ENCODE measurements around the gene REV3L. TPM values are rescaled to one million over a fixed set of nuclear protein-coding genes. Genes with fewer than 3 reads are reported as not detected.

Gene REV3L
- total and polyA plus RNA-seq, 2 of the 8 experiments (the other 6 are each of a cell fraction or from before 2014, with no cell fraction given), result 2.1 to 6.6 TPM

GRCh38 chr6:111411046-111411445 is 72.0 kb downstream of the REV3L start:
- FAIRE-seq, result no peak
- Histone ChIP-seq H3K9me3 (ENCODE audit: insufficient read depth in 2 of 2, low read depth in 1 of 2, low read length in 1 of 2) (no peaks in the 10 kb centered on the region), H3K56ac (replicated peaks; ENCODE audit: insufficient read length, low read depth, low read length) (no peak overlapping the region), H3K27me3 (replicated peaks in 1 of 4; ENCODE audit: control insufficient read depth in 3 of 4, extremely low read depth in 1 of 4, insufficient read depth in 3 of 4, low read length in 3 of 4) (no peaks in the 10 kb centered on the region), H3K27ac (ENCODE audit: low read depth, low read length) (no peak overlapping the region), H2BK20ac (ENCODE audit: low read length) (no peak overlapping the region), H3K14ac (ENCODE audit: insufficient read length) (no peak overlapping the region), H4K20me1 (replicated peaks in 1 of 2; ENCODE audit: control insufficient read depth in 1 of 2, insufficient read depth in 2 of 2, low read length in 2 of 2) (peaks cover 0 to 3% of the 10 kb centered on the region in 2 experiments), H4K8ac (ENCODE audit: extremely low read depth, insufficient read depth, low read length) (no peak overlapping the region), H3K9ac (replicated peaks in 1 of 4; ENCODE audit: extremely low read depth in 1 of 4, low read depth in 3 of 4, low read length in 3 of 4) (no peak overlapping the region), H4K5ac (ENCODE audit: insufficient read length, low read depth, low read length) (no peak overlapping the region), H3K23ac (ENCODE audit: insufficient read length) (no peak overlapping the region), H3K4me1 (replicated peaks in 1 of 4; ENCODE audit: control insufficient read depth in 3 of 4, insufficient read depth in 4 of 4, low read length in 3 of 4) (no peaks in the 10 kb centered on the region), H3K36me3 (ENCODE audit: control insufficient read depth in 2 of 4, insufficient read depth in 4 of 4, low read length in 3 of 4) (no peaks in the 10 kb centered on the region), H4K91ac (replicated peaks; ENCODE audit: insufficient read length, low read length) (no peak overlapping the region), H2AFZ (ENCODE audit: low read length) (no peak overlapping the region), H2BK15ac (ENCODE audit: low read length) (no peak overlapping the region), H3K4me2 (ENCODE audit: insufficient read depth in 1 of 2, low read depth in 2 of 2, low read length in 2 of 2) (no peak overlapping the region), H2BK12ac (ENCODE audit: low read depth, low read length) (no peak overlapping the region), H3K79me1 (ENCODE audit: low read depth, low read length) (no peaks in the 10 kb centered on the region), H3K79me2 (ENCODE audit: control insufficient read depth in 1 of 2, insufficient read depth in 2 of 2, low read length in 2 of 2) (no peaks in the 10 kb centered on the region), H3K4ac (replicated peaks; ENCODE audit: insufficient read length, low read depth, low read length) (no peak overlapping the region), H3K23me2 (ENCODE audit: low read depth, low read length) (no peaks in the 10 kb centered on the region; the same call in 1 of the 2 replicates), H3K18ac (ENCODE audit: extremely low read depth, low read length) (no peak overlapping the region), H2BK120ac (replicated peaks; ENCODE audit: low read depth, low read length) (no peak overlapping the region), H2BK5ac (ENCODE audit: low read depth, low read length) (no peak overlapping the region), H3K4me3 (ENCODE audit: extremely low read depth in 1 of 4, insufficient read depth in 2 of 4, low read depth in 3 of 4, low read length in 4 of 4) (no peak overlapping the region), H2AK5ac (ENCODE audit: low read depth, low read length) (no peak overlapping the region)
- CTCF ChIA-PET (ENCODE audit: partially characterized antibody), result interaction anchor here (0.9 kb wide), 1 partner anchor 333 kb away, joined by 3 read pairs; no protein-coding TSS in a partner anchor
- 89% methylated on average over 4 of the region's 4 CpGs; no CpG with 5 or more reads in 1 of the 2 experiments for WGBS, 2 experiments (ENCODE audit: extremely low coverage in 1 of 2, insufficient coverage in 1 of 2, insufficient read length in 1 of 2, insufficient replicate concordance in 2 of 2, low coverage in 1 of 2, low lambda C conversion rate in 2 of 2, missing lambda C conversion rate in 1 of 2)
- POLR2A ChIA-PET (ENCODE audit: partially characterized antibody), result interaction anchor here (0.8 kb wide), 1 partner anchor 8 kb away, joined by 3 read pairs; no protein-coding TSS in a partner anchor
- TF ChIP-seq RXRA (IDR thresholded peaks at IDR 0.05; ENCODE audit: insufficient read depth, low read depth, low read length), result no peak
- TF ChIP-seq RFX5 (IDR thresholded peaks at IDR 0.05; ENCODE audit: borderline replicate concordance, low read depth, low read length), result no peak
- no peak for TF ChIP-seq ATF2 (IDR thresholded peaks at IDR 0.05; ENCODE audit: low read length)
- no peak for TF ChIP-seq SRF (IDR thresholded peaks at IDR 0.05; ENCODE audit: low read depth, low read length)
- no peak for TF ChIP-seq BACH1 (IDR thresholded peaks at IDR 0.05; ENCODE audit: low read length)
- TF ChIP-seq SP2 (IDR thresholded peaks at IDR 0.05; ENCODE audit: low read length), result no peak
- TF ChIP-seq ATF3 (IDR thresholded peaks at IDR 0.05; ENCODE audit: insufficient read depth, low read depth, low read length), result no peak
- no peak for TF ChIP-seq CBX8 (IDR thresholded peaks at IDR 0.05; ENCODE audit: borderline replicate concordance, low read depth, low read length)
- TF ChIP-seq JUND (IDR thresholded peaks at IDR 0.05; ENCODE audit: low read length), result no peak
- TF ChIP-seq FOSL1 (IDR thresholded peaks at IDR 0.05; ENCODE audit: insufficient read depth, low read depth, low read length), result no peak
- TF ChIP-seq PHF8 (conservative IDR thresholded peaks at IDR 0.05; ENCODE audit: low read depth, low read length), result no peak
- no peak for DNase-seq (ENCODE audit: low read depth in 1 of 2, low spot score in 2 of 2)

Data from H1 (cell line).